K562 (cell line): ENCODE results near the gene STXBP6. TPM values are rescaled to one million over a fixed set of nuclear protein-coding genes. Genes with fewer than 3 reads are reported as not detected.

Experiments
- ATAC-seq: fragments of 200-7000 bp; cut with Tn5 transposase; 3 replicates; pipeline ENCODE4 v1.9.1; 2020; ENCODE audit warnings: moderate library complexity
- BruUV-seq: library from RNA; stranded (reverse); fragments of 400-500 nt; replicated peaks from 2 replicates; lab custom pipeline; 2021; lab: Mats Ljungman, UMichigan
- CTCF ChIA-PET: fragments of 300-600 bp; formaldehyde crosslinking; extraction: SDS; loops from one replicate; lab custom pipeline; 2021; ENCODE audit warnings: low intra/inter-chr PET ratio; lab: Yijun Ruan, JAX
- POLR2A ChIA-PET: fragments of 300-600, 350-650 bp; sonication (Branson Sonifier 250); formaldehyde crosslinking; extraction: SDS; loops from one replicate; lab custom pipeline; 2021; ENCODE audit warnings: antibody characterized with exemption, inconsistent platforms; lab: Yijun Ruan, JAX
- DNase-seq, 4 experiments: peaks; one replicate each; pipeline versions ENCODE4 v3.0.0 to v3.0.0-alpha.2; 2011 to 2018; ENCODE audit warnings: low spot score in 3 of 4, mixed read lengths in 3 of 4; ENCODE audit errors: extremely low read depth in 1 of 4
- FAIRE-seq: peaks from 2 replicates; lab custom pipeline; 2011; peaks lifted over from hg19 to GRCh38; lab: Jason Lieb, UNC
- H2AFZ ChIP-seq: 2 replicates; pipeline ENCODE4 v1.6.0; 2011; ENCODE audit warnings: low read depth, low read length, control low read depth, inconsistent platforms
- H3K27ac ChIP-seq: fragments of 200-600 bp; 3 replicates; pipeline ENCODE4 v1.8.0; 2011; ENCODE audit warnings: low read depth, mild to moderate bottlenecking, control low read depth, inconsistent platforms, low read length, moderate library complexity, mixed read lengths; ENCODE audit errors: extremely low read depth
- H3K27me3 ChIP-seq, 2 experiments: fragments of 300-600 bp in 1 of 2; 2 replicates in 1 of 2; 3 replicates in 1 of 2; pipeline versions ENCODE4 v1.6.0 to v1.8.0; 2011; ENCODE audit warnings: inconsistent platforms in 2 of 2, low read length in 2 of 2, mild to moderate bottlenecking in 1 of 2, mixed read lengths in 1 of 2, moderate library complexity in 1 of 2; ENCODE audit not compliant: control insufficient read depth in 2 of 2, insufficient read depth in 2 of 2
- H3K36me3 ChIP-seq: fragments of 300-600 bp; 3 replicates; pipeline ENCODE4 v1.8.0; 2011; ENCODE audit warnings: mild to moderate bottlenecking, low read length, inconsistent platforms; ENCODE audit not compliant: control insufficient read depth, insufficient read depth
- H3K4me1 ChIP-seq, 2 experiments: fragments of 200-600 bp in 1 of 2; replicated peaks in 1 of 2; 2 replicates in 1 of 2; 3 replicates in 1 of 2; pipeline versions ENCODE4 v1.5.1 to v1.8.0; 2011; ENCODE audit warnings: inconsistent platforms in 2 of 2, low read length in 2 of 2, mild to moderate bottlenecking in 1 of 2, mixed read lengths in 1 of 2, moderate library complexity in 1 of 2; ENCODE audit not compliant: control insufficient read depth in 2 of 2, insufficient read depth in 2 of 2
- H3K4me2 ChIP-seq: 2 replicates; pipeline ENCODE4 v1.6.1; 2011; ENCODE audit warnings: low read length, control low read depth, inconsistent platforms, mixed read lengths; ENCODE audit not compliant: insufficient read depth
- H3K4me3 ChIP-seq: fragments of 200-600 bp; sonication (generic), shearing (Covaris generic); 2 replicates; pipeline ENCODE4 v1.5.1; 2016; ENCODE audit warnings: control low read depth, inconsistent platforms
- H3K79me2 ChIP-seq: fragments of 200-600 bp; 3 replicates; pipeline ENCODE4 v1.8.0; 2011; ENCODE audit warnings: low read length, inconsistent platforms; ENCODE audit not compliant: control insufficient read depth, insufficient read depth
- H3K9ac ChIP-seq, 2 experiments: 2 replicates each; pipeline versions ENCODE4 v1.6.0 to v1.6.1; 2011; ENCODE audit warnings: low read depth in 2 of 2, low read length in 2 of 2, control low read depth in 1 of 2, inconsistent platforms in 1 of 2, mild to moderate bottlenecking in 1 of 2, mixed read lengths in 1 of 2; ENCODE audit not compliant: insufficient read depth in 1 of 2
- H3K9me1 ChIP-seq: one replicate; pipeline ENCODE4 v1.6.0; 2011; ENCODE audit warnings: inconsistent platforms, mild to moderate bottlenecking, low read length, moderate library complexity; ENCODE audit not compliant: control insufficient read depth, insufficient read depth
- H3K9me3 ChIP-seq: replicated peaks from 2 replicates; pipeline ENCODE4 v1.5.1; 2011; ENCODE audit warnings: low read depth, low read length, inconsistent platforms; ENCODE audit not compliant: control insufficient read depth, insufficient read depth
- H4K20me1 ChIP-seq: replicated peaks from 2 replicates; pipeline ENCODE4 v1.6.1; 2011; ENCODE audit warnings: low read length, inconsistent platforms, mixed read lengths; ENCODE audit not compliant: control insufficient read depth, insufficient read depth
- DDX20 ChIP-seq: fragments of 450-650 bp; IDR thresholded peaks from 2 replicates; pipeline ENCODE4 v1.6.1; 2016; ENCODE audit warnings: missing genetic modification characterization, low read depth, mild to moderate bottlenecking, missing compliant biosample characterization, moderate library complexity
- PHB ChIP-seq: fragments of 250-450 bp; sonication (Bioruptor Pico); IDR thresholded peaks from 2 replicates; pipeline ENCODE4 v1.5.0; 2021
- PPARD ChIP-seq: fragments of 250-450 bp; sonication (Bioruptor Pico); IDR thresholded peaks from 2 replicates; pipeline ENCODE4 v1.8.0; 2022; ENCODE audit warnings: inconsistent platforms, mild to moderate bottlenecking, moderate library complexity
- RBM34 ChIP-seq: fragments of 200-400 bp; formaldehyde crosslinking; IDR thresholded peaks from 2 replicates; pipeline ENCODE4 v1.6.1; 2018; ENCODE audit warnings: low read length, borderline replicate concordance; ENCODE audit not compliant: insufficient read depth
- TFAP4 ChIP-seq: sonication (generic); formaldehyde crosslinking; IDR thresholded peaks from 2 replicates; pipeline ENCODE4 v1.8.0; 2022; ENCODE audit warnings: missing genetic modification reagents, mild to moderate bottlenecking, moderate library complexity, borderline replicate concordance
- ZBTB33 ChIP-seq: sonication (generic); formaldehyde crosslinking; IDR thresholded peaks from 2 replicates; pipeline ENCODE4 v1.8.1; 2023; ENCODE audit warnings: mild to moderate bottlenecking, missing genetic modification reagents
- ZNF583 ChIP-seq: fragments of 250-450 bp; sonication (Bioruptor Pico); IDR thresholded peaks from 2 replicates; pipeline ENCODE4 v1.4.0; 2020
- WGBS: fragments of 100-300 bp; shearing (Covaris generic); methylation state at CpG from one replicate; pipeline ENCODE4 v1.1.6; 2016; ENCODE audit warnings: low coverage, mixed read lengths; ENCODE audit not compliant: insufficient coverage; ENCODE audit errors: missing lambda C conversion rate; 5-methylcytosine and 5-hydroxymethylcytosine counted together
- in situ Hi-C: fragments of 300-500 bp; cut with MboI; formaldehyde crosslinking; loops from 4 replicates; pipeline ENCODE4 v1.15.0; 2018; ENCODE audit warnings: inconsistent platforms, mixed read lengths
- intact Hi-C: fragments of 100-400 bp; cut with micrococcal nuclease; formaldehyde crosslinking; loops from 2 replicates; pipeline ENCODE4 v1.14.2; 2022
- polyA plus RNA-seq, 8 experiments: library from polyadenylated mRNA; depleted of rRNA in 4 of 8; stranded (reverse) in 5 of 8; unstranded in 3 of 8; fragments of >200 nt; fragmentation: Nextera tagmentation in 2 of 8; fragmentation: Illumina TruSeq in 1 of 8; extraction: Ambion mirVana in 2 of 8; extraction: Trizol in 1 of 8; gene quantifications; 2 replicates each; pipeline versions ENCODE4 v1.2.1 to v1.2.3, GENCODE V29; 2011 to 2014; ENCODE audit warnings: inconsistent platforms in 1 of 8, missing spikeins in 1 of 8
- total RNA-seq, 7 experiments: library from RNA; depleted of rRNA in 6 of 7; stranded (reverse); fragments of >200 nt in 6 of 7; fragmentation: Illumina TruSeq in 2 of 7; extraction: Trizol in 2 of 7; gene quantifications; 2 replicates each; pipeline versions ENCODE4 v1.2.1 to v1.2.3, GENCODE V29; 2011 to 2021; ENCODE audit warnings: low replicate concordance in 1 of 7

STXBP6 gene
- total and polyA plus RNA-seq, 9 of the 15 experiments (the other 6 are each of a cell fraction or from before 2014, with no cell fraction given): 0.27 to 0.89 (median 0.59) TPM

DNA sequence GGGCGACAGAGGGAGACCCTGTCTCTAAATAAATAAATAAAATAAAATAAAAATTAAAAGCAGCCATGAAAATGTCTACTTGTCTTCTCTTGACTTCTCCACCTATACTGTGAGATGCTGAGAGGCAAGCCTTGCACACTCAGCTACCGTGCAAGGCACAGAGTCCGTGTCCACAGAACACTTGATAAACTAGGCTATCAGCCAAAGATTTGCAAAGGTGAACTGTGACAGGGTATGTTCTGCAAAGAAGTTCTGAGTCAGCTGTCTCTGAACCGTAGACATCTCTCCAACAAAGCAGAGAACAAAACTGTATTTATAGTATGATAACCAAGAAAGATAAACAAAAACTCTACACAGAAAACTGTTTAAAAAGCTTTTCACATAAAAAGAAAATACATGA lies 35.5 kb downstream of the STXBP6 start:
- no peaks in the 10 kb centered on the region for H4K20me1 ChIP-seq
- no peaks in the 10 kb centered on the region for H3K4me1 ChIP-seq
- DNase-seq: no peak
- ChIA-PET CTCF (no interaction called here), POLR2A (no interaction called here)
- no peaks in the 10 kb centered on the region for H3K9me3 ChIP-seq
- no peak for ATAC-seq
- H3K4me2 ChIP-seq: no peak overlapping the region
- TF ChIP-seq PHB (CRISPR knock-in tag) (no peak), ZBTB33 (CRISPR knock-in tag) (no peak), RBM34 (no peak), ZNF583 (CRISPR knock-in tag) (no peak), TFAP4 (CRISPR knock-in tag) (no peak), PPARD (CRISPR knock-in tag) (no peak), DDX20 (tag) (no peak)
- no peaks in the 10 kb centered on the region for H3K9me1 ChIP-seq
- H3K4me3 ChIP-seq: no peak overlapping the region
- intact Hi-C loops (no loop called here), in situ Hi-C loops (no loop called here)
- H3K27me3 ChIP-seq: 0 out of 5 replicates have a peak, but pooled peaks cover 0 to 2% of the 10 kb centered on the region in 2 experiments
- no peaks in the 10 kb centered on the region for H3K36me3 ChIP-seq
- H3K27ac ChIP-seq: no peak overlapping the region
- FAIRE-seq: no peak
- no peak overlapping the region for H3K9ac ChIP-seq
- 0% methylated on average over 4 of the region's 4 CpGs for WGBS
- H3K79me2 ChIP-seq: no peaks in the 10 kb centered on the region
- BruUV-seq: no TSS peak
- H2AFZ ChIP-seq: no peak overlapping the region
